Endothelial cell (in vitro differentiated cells): ENCODE measurements around the gene FABP6. TPM values are rescaled to one million over a fixed set of nuclear protein-coding genes. Genes with fewer than 3 reads are reported as not detected.
"Not testable (repeated sequence)": the region's sequence is repeated elsewhere in the genome, so short reads cannot be mapped to it uniquely, and the experiment has no call there.

Experiments used
- DNase-seq: peaks from one replicate; pipeline ENCODE4 v3.0.0; 2021; ENCODE audit warnings: low spot score
- H3K27ac Mint-ChIP-seq: one replicate; pipeline ENCODE4 v1.8.0; 2021; ENCODE audit warnings: mixed read lengths, inconsistent platforms; ENCODE audit not compliant: unreplicated experiment
- H3K27me3 Mint-ChIP-seq: one replicate; pipeline ENCODE4 v1.8.0; 2021; ENCODE audit warnings: mild to moderate bottlenecking, moderate library complexity, mixed read lengths, inconsistent platforms; ENCODE audit not compliant: unreplicated experiment
- H3K36me3 Mint-ChIP-seq: one replicate; pipeline ENCODE4 v1.8.0; 2021; ENCODE audit warnings: mild to moderate bottlenecking, low read depth, mixed read lengths, inconsistent platforms; ENCODE audit not compliant: unreplicated experiment
- H3K4me1 Mint-ChIP-seq: one replicate; pipeline ENCODE4 v1.8.0; 2021; ENCODE audit warnings: mild to moderate bottlenecking, mixed read lengths, inconsistent platforms; ENCODE audit not compliant: unreplicated experiment
- H3K4me3 Mint-ChIP-seq: one replicate; pipeline ENCODE4 v1.8.0; 2021; ENCODE audit warnings: mild to moderate bottlenecking, mixed read lengths, inconsistent platforms; ENCODE audit not compliant: unreplicated experiment
- H3K9me3 Mint-ChIP-seq: one replicate; pipeline ENCODE4 v1.8.0; 2021; ENCODE audit warnings: mixed read lengths, inconsistent platforms; ENCODE audit not compliant: unreplicated experiment
- CTCF ChIP-seq: fragments of 200-600 bp; sonication (generic); IDR thresholded peaks from one replicate; pipeline ENCODE4 v1.5.0; 2021; ENCODE audit warnings: antibody characterized with exemption; ENCODE audit not compliant: unreplicated experiment
- total RNA-seq: library from RNA; stranded (reverse); fragmentation: NEBNext Ultra II Directional; extraction: Animal tissue kit (Norgen Biotek cat#: 25700); gene quantifications from one replicate; pipeline ENCODE4 v1.2.1, GENCODE V29; 2021; ENCODE audit not compliant: unreplicated experiment

Gene FABP6
- total RNA-seq, 1 donor from 2014 or later, result 1.2 TPM

- H3K36me3 Mint-ChIP-seq, result peaks cover 3% of the 10 kb centered on the region
- TF ChIP-seq CTCF, result no peak
- H3K27me3 Mint-ChIP-seq, result peaks cover 13% of the 10 kb centered on the region
- H3K4me3 Mint-ChIP-seq, result no peak overlapping the region
- no peak for DNase-seq
- H3K27ac Mint-ChIP-seq, result no peak overlapping the region
- peaks cover 18% of the 10 kb centered on the region for H3K4me1 Mint-ChIP-seq
- no peaks in the 10 kb centered on the region for H3K9me3 Mint-ChIP-seq
These were observed 36.9 kb upstream of the FABP6 start for GRCh38 chr5:160192424-160192823.

DNA sequence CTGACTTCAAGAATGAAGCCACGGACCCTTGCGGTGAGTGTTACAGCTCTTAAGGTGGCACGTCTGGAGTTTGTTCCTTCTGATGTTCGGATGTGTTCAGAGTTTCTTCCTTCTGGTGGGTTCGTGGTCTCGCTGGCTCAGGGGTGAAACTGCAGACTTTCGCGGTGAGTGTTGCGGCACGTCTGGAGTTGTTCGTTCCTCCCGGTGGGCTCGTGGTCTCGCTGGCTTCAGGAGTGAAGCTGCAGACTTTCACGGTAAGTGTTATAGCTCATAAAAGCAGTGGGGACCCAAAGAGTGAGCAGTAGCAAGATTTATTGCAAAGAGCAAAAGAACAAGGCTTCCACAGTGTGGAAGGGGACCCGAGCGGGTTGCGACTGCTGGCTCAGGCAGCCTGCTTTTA lies 36.2 kb upstream of the FABP6 start:
- H3K27me3 Mint-ChIP-seq, result peaks cover 19% of the 10 kb centered on the region
- H3K4me3 Mint-ChIP-seq, DNase-seq, H3K27ac Mint-ChIP-seq, H3K9me3 Mint-ChIP-seq, H3K36me3 Mint-ChIP-seq: not testable (repeated sequence)
- H3K4me1 Mint-ChIP-seq, result peaks cover 24% of the 10 kb centered on the region

DNA sequence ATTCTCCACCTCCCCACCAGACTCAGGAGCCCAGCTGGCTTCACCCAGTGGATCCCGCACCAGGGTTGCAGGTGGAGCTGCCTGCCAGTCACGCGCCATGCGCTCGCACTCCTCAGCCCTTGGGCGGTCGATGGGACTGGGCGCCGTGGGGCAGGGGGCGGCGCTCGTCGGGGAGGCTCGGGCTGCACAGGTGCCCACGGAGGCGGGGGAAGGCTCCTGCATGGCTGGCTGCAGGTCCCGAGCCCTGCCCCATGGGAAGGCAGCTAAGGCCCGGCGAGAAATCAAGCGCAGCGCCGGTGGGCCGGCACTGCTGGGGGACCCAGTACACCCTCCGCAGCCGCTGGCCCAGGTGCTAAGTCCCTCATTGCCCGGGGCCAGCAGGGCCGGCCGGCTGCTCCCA lies 35.5 kb upstream of the FABP6 start:
- peak overlapping the region; percentile 18 for H3K27ac Mint-ChIP-seq
- H3K27me3 Mint-ChIP-seq, result peaks cover 25% of the 10 kb centered on the region
- not testable (repeated sequence) for H3K4me3 Mint-ChIP-seq, DNase-seq, H3K9me3 Mint-ChIP-seq, H3K36me3 Mint-ChIP-seq
- peaks cover 30% of the 10 kb centered on the region for H3K4me1 Mint-ChIP-seq

DNA sequence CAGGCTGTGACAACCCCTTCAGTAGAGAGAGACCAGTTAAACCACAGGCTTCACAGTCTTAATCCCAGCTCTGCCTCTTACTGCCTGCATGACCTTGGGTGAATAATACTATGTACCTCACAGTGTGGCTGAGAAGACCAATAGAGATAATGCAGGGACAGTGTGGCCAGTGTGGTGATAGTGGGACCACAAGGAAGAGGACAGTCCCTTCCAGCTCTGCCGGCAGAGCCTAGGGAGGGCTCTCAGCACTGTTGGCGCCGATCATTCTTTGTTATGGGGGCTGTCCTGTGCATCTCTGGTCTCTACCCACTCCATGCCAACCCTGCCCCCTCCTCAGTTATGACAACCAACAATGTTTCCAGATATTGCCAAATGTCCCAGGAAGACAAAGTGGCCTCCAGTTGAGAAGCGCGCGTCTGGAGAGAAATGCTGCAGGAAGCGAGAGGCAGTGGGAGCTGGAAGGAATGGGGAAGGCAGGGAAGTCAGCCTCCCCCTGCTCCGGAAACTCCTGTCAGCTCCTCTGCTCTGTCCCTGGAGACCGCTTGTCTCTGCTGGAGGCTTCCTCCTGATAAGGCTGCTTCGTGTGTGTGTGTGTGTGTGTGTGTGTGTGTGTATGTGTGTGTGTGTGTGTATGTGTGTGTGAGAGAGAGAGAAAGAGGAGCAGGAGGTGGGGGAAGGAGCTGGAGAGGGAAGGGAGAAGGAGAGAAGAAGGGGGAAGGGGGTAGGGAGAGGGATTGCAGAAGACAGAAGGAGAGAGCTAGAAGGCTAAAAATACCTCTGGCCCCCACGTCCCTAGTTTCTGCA lies 31.8 kb upstream of the FABP6 start:
- Mint-ChIP-seq H3K27ac (peak overlapping the region; percentile 92), H3K4me1 (peaks cover 38% of the 10 kb centered on the region), H3K27me3 (peaks cover 26% of the 10 kb centered on the region), H3K9me3 (no peaks in the 10 kb centered on the region), H3K4me3 (peak overlapping the region; percentile 78), H3K36me3 (peaks cover 6% of the 10 kb centered on the region)
- DNase-seq, result peak; percentile 51
- no peak for TF ChIP-seq CTCF

- peaks cover 26% of the 10 kb centered on the region for H3K27me3 Mint-ChIP-seq
- DNase-seq, result peak; percentile 18
- H3K36me3 Mint-ChIP-seq, result peaks cover 4% of the 10 kb centered on the region
- peak overlapping the region; percentile 78 for H3K4me3 Mint-ChIP-seq
- no peaks in the 10 kb centered on the region for H3K9me3 Mint-ChIP-seq
- no peak for TF ChIP-seq CTCF
- H3K4me1 Mint-ChIP-seq, result peaks cover 38% of the 10 kb centered on the region
- H3K27ac Mint-ChIP-seq, result peak overlapping the region; percentile 86
These were observed 31.2 kb upstream of the FABP6 start for GRCh38 chr5:160198146-160198545.

DNA sequence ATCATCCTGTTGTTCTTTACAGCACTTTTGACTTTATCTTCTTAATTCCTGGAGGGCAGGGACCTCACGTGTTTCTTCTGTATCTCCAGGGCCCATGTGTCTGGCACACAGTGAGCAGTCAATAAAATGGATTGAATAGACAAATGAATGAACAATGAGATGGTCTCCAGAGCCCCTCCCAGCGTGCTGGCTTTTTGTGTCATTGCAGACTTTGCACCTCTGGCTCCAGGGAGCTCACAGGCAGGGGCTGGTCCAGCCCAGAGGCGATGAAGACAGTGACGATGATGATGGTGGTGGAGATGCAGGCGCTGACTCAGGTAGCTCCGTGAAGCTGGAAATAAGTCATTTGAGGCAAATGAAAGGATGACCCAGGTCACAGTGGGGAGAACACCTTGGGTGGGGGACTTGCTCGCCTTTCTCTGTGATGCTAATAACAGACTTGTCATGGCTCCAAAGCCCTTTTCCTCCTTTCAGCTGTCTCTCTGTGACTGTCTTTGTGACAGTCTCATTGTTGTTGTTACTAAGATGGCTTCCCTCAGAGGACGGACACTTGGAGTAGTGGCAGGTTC lies 30.4 kb upstream of the FABP6 start:
- Mint-ChIP-seq H3K4me1 (peaks cover 38% of the 10 kb centered on the region), H3K27ac (peak overlapping the region; percentile 86), H3K9me3 (no peaks in the 10 kb centered on the region), H3K36me3 (peaks cover 3% of the 10 kb centered on the region), H3K27me3 (peaks cover 23% of the 10 kb centered on the region), H3K4me3 (peak overlapping the region; percentile 78)
- TF ChIP-seq CTCF, result no peak
- DNase-seq, result peak; percentile 12
